Fibroblast of mammary gland (primary cell): ENCODE data around the gene PCDHGA5.

Experiments used
- DNase-seq: peaks from one replicate; pipeline ENCODE4 v3.0.0-alpha.2; 2010; ENCODE audit warnings: low read depth
- H3K4me3 ChIP-seq: 2 replicates; pipeline ENCODE4 v1.5.1; 2011; ENCODE audit warnings: low read depth, mild to moderate bottlenecking, low read length, moderate library complexity; ENCODE audit not compliant: control insufficient read depth
- TF ChIP-seq, protein P1 (sequence below): conservative IDR thresholded peaks from 2 replicates; pipeline ENCODE4 v1.5.1; 2011; ENCODE audit warnings: low read depth, low read length, inconsistent platforms; ENCODE audit not compliant: control insufficient read depth, insufficient read depth

Gene PCDHGA5

DNA sequence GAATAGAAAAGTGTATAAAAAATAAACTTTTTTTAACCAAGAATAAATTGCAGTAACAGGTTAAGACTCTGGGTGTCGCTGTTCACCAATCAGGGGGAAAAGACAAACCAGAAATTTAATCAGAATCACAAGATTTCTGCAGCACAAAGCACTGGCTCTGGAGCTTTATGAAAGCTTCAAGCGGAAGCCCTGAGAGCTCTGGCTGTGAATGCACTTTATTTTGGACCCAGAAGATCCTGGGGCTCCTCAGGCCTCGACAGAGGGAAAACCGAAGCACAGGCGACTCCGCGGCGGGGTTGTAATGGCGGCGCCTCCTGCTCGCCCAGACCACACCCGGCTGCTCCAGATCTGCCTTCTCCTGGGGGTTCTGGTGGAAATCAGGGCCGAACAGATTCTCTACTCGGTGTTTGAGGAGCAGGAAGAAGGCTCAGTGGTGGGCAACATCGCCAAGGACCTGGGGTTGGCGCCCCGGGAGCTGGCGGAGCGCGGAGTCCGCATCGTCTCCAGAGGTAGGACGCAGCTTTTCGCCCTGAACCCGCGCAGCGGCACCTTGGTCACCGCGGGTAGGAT, 9.0 kb upstream of the PCDHGA5 start, which contains the start of gene PCDHGA4:
Gene PCDHGA4, plus strand, starts transcription at position 122 of the 570 bp plus-strand sequence. Its CDS starts 87 bp downstream, at position 209.
- H3K4me3 ChIP-seq: peak within 1 kb of the TSS; percentile 37
- TF ChIP-seq, protein P1, sequence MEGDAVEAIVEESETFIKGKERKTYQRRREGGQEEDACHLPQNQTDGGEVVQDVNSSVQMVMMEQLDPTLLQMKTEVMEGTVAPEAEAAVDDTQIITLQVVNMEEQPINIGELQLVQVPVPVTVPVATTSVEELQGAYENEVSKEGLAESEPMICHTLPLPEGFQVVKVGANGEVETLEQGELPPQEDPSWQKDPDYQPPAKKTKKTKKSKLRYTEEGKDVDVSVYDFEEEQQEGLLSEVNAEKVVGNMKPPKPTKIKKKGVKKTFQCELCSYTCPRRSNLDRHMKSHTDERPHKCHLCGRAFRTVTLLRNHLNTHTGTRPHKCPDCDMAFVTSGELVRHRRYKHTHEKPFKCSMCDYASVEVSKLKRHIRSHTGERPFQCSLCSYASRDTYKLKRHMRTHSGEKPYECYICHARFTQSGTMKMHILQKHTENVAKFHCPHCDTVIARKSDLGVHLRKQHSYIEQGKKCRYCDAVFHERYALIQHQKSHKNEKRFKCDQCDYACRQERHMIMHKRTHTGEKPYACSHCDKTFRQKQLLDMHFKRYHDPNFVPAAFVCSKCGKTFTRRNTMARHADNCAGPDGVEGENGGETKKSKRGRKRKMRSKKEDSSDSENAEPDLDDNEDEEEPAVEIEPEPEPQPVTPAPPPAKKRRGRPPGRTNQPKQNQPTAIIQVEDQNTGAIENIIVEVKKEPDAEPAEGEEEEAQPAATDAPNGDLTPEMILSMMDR: peak; percentile 57
- DNase-seq: peak; percentile 33

DNA sequence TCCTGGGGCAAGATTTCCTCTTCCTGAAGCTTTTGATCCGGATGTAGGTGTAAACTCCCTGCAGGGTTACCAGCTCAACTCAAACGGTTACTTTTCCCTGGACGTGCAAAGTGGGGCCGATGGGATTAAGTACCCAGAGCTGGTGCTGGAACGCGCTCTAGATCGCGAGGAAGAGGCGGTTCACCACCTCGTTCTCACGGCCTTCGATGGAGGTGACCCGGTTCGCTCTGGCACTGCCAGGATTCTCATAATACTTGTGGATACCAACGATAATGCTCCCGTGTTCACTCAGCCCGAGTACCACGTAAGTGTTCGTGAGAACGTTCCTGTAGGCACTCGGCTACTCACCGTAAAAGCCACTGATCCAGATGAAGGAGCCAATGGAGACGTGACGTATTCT, 8.3 kb upstream of the PCDHGA5 start:
- no peak for DNase-seq
- H3K4me3 ChIP-seq: no peak overlapping the region
- TF ChIP-seq, protein P1: no peak

DNA sequence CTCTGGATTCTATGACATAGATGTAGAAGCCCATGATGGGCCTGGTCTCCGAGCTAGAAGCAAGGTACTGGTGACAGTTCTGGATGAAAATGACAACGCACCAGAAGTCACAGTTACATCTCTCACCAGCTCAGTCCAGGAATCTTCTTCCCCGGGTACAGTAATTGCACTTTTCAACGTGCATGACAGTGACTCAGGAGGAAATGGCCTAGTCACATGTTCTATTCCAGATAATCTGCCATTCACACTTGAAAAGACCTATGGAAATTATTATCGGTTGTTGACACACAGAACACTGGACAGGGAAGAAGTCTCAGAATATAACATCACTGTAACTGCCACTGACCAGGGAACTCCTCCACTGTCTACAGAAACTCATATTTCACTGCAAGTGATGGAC, 7.8 kb upstream of the PCDHGA5 start:
- DNase-seq: no peak
- no peak overlapping the region for H3K4me3 ChIP-seq
- TF ChIP-seq, protein P1: no peak

DNA sequence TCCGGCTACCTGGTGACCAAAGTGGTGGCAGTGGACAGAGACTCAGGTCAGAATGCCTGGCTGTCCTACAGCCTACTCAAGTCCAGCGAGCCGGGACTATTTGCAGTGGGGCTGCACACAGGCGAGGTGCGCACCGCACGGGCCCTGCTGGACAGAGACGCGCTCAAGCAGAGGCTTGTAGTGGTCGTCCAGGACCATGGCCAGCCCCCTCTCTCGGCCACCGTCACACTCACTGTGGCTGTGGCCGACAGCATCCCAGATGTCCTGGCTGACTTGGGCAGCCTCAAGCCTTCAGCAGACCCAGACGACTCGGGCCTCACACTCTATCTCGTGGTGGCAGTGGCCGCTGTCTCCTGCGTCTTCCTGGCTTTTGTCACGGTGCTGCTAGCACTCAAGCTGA, 7.0 kb upstream of the PCDHGA5 start:
- no peak for DNase-seq
- H3K4me3 ChIP-seq: no peak overlapping the region
- TF ChIP-seq, protein P1: no peak

DNA sequence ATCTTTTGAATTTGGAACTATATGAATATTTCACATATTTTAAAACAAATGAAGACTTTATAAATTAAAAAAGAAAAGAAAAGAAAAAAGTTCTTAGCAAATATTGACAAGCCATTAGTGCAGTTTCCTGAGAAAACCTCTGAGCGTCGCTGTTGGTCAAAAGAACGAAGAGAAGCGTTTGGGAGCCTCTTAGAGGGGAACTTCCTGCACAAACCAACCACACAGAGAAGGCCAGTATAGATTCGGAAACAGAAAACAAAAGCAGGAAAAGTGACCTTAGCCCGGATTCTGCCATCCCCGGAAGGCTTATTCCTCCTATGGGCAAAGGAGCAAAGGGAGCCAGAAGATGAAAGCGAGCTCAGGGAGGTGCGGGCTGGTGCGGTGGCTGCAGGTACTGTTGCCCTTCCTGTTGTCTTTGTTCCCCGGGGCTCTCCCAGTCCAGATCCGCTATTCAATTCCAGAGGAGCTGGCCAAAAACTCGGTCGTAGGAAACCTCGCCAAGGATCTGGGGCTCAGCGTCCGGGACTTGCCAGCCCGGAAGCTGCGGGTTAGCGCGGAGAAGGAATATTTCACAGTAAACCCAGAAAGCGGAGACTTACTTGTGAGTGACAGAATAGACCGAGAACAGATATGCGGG, 4.1 kb upstream of the PCDHGA5 start, which contains the start of gene PCDHGB2:
Gene PCDHGB2, plus strand, starts transcription at position 205 of the 637 bp plus-strand sequence. Its CDS starts 142 bp downstream, at position 347.
- DNase-seq: peak; percentile 63
- peak within 1 kb of the TSS; percentile 31 for H3K4me3 ChIP-seq
- TF ChIP-seq, protein P1: peak; percentile 52

DNA sequence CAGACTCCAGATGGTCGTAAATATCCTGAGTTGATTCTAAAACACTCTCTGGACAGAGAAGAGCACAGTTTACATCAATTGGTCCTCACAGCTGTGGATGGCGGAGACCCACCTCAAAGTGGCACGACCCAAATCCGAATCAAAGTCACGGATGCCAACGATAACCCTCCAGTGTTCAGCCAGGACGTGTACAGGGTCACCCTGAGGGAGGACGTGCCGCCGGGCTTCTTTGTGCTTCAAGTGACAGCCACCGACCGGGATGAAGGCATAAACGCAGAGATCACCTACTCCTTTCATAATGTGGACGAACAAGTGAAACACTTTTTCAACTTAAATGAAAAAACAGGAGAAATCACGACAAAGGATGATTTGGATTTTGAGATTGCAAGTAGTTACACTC, 3.3 kb upstream of the PCDHGA5 start:
- H3K4me3 ChIP-seq: no peak overlapping the region
- TF ChIP-seq, protein P1: no peak
- DNase-seq: no peak
